ENCODE measurements around the gene TNFRSF25. TPM values are rescaled to one million over a fixed set of nuclear protein-coding genes. Genes with fewer than 3 reads are reported as not detected.

TNFRSF25 gene, protein sequence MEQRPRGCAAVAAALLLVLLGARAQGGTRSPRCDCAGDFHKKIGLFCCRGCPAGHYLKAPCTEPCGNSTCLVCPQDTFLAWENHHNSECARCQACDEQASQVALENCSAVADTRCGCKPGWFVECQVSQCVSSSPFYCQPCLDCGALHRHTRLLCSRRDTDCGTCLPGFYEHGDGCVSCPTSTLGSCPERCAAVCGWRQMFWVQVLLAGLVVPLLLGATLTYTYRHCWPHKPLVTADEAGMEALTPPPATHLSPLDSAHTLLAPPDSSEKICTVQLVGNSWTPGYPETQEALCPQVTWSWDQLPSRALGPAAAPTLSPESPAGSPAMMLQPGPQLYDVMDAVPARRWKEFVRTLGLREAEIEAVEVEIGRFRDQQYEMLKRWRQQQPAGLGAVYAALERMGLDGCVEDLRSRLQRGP
- total RNA-seq, result 10 to 100 TPM in 1 of 2 donors, 1 to 10 TPM in 1; 9.5 to 16.6 TPM
- polyA plus RNA-seq (ENCODE audit: insufficient read length in 2 of 2), result 10 to 100 TPM; 26.1 to 37.5 TPM
- long read RNA-seq, donor 1, transcript TNFRSF25-211 (4 exons, 1,591 nt), result major isoform, 6 of 23 reads
- long read RNA-seq, donor 1, partial matches to known transcripts, result 10 of 23 reads
- long read RNA-seq, donor 1, other reads (novel, unspliced or antisense), result 0 of 23 reads
- long read RNA-seq, donor 2, partial matches to known transcripts, result 0 of 2 reads
- long read RNA-seq, donor 2, other reads (novel, unspliced or antisense), result 0 of 2 reads
- long read RNA-seq, donor 3, partial matches to known transcripts, result 0 of 1 reads
- long read RNA-seq, donor 3, other reads (novel, unspliced or antisense), result 0 of 1 reads
- long read RNA-seq, donor 4, partial matches to known transcripts, result 0 of 8 reads
- long read RNA-seq, donor 4, other reads (novel, unspliced or antisense), result 0 of 8 reads

DNA sequence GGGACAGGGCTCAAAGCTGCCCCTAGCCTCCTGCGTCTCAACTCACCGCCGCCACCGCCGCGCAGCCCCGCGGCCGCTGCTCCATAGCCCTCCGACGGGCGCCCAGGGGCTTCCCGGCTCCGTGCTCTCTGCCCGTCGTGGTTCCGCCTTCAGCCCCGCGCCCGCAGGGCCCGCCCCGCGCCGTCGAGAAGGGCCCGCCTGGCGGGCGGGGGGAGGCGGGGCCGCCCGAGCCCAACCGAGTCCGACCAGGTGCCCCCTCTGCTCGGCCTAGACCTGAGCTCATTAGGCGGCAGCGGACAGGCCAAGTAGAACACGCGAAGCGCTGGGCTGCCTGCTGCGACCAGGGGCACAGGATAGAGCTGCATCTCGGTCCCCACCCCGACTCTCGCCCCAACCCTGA lies at the start of gene TNFRSF25:
TSS of gene TNFRSF25 (minus strand) at position 151 of the 400 bp plus-strand sequence. CDS start at position 85, 66 bp downstream.
- 26% methylated on average over 42 of the region's 43 CpGs for WGBS (ENCODE audit: insufficient coverage)
- no peak for DNase-seq (ENCODE audit: low read depth in 4 of 6, low spot score in 6 of 6)
- Histone ChIP-seq H3K27ac (ENCODE audit: low read depth, low read length) (no peak within 1 kb of the TSS), H3K36me3 (ENCODE audit: control insufficient read depth, insufficient read depth, low read length) (peaks cover 94% of the 10 kb centered on the region), H3K4me3 (ENCODE audit: low read depth, low read length) (no peak within 1 kb of the TSS), H3K27me3 (ENCODE audit: control insufficient read depth, insufficient read depth, low read length) (peaks cover 14% of the 10 kb centered on the region), H3K9me3 (ENCODE audit: control insufficient read depth, insufficient read depth, low read length) (no peaks in the 10 kb centered on the region), H3K4me1 (ENCODE audit: control insufficient read depth, insufficient read depth, low read length) (peaks cover 8% of the 10 kb centered on the region)

DNA sequence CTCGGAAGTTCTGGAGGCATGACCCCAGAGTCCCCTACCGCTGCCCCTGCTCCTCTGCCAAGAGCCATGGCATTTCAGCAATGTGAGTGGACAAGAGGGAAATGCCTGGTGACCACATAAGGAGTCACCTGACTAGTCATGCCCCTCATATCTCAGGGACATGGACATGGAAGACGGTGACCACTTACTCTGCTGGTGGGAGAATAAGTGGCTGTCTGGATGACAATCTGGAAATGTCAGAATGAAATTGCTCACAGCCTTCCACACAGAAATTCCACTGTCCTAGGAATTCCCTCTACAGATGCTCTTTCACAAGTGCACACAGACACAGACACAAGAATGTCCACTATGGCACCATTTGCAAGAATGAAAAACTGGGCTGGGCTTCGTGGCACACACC lies 49.8 kb upstream of the TNFRSF25 start:
- Histone ChIP-seq H3K36me3 (ENCODE audit: control insufficient read depth, insufficient read depth, low read length) (no peaks in the 10 kb centered on the region), H3K4me1 (ENCODE audit: control insufficient read depth, insufficient read depth, low read length) (peaks cover 65% of the 10 kb centered on the region), H3K27me3 (ENCODE audit: control insufficient read depth, insufficient read depth, low read length) (no peaks in the 10 kb centered on the region), H3K4me3 (ENCODE audit: low read depth, low read length) (no peak overlapping the region), H3K27ac (ENCODE audit: low read depth, low read length) (no peak overlapping the region), H3K9me3 (ENCODE audit: control insufficient read depth, insufficient read depth, low read length) (no peaks in the 10 kb centered on the region)
- WGBS (ENCODE audit: insufficient coverage), result 94% methylated on average over 2 of the region's 4 CpGs
- no peak for DNase-seq (ENCODE audit: low read depth in 4 of 6, low spot score in 6 of 6)

DNA sequence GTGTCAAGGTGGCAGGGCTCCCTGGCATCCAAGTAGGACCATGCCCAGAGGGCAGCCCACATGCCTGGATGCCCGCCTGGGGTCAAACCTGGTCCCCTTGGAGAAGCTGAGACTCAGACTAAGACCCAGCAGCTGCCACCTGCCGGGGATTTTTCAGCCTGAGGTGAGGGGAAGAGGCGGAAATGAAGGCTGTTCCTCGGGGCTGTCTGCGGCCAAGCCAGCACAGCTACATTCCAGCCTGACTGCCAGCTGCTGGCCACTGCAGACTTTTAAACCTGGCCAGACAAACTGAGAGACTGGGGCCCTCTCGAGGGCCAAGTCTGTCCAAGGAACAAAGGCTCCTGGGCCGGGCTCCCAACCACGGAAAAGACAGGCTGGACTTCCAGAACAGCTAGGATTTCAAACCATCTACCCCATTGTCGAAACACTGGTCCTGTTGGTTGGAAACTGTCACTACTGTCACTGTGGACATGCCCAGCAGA lies 47.4 kb upstream of the TNFRSF25 start:
- H3K9me3 ChIP-seq (ENCODE audit: control insufficient read depth, insufficient read depth, low read length), result no peaks in the 10 kb centered on the region
- no peak overlapping the region for H3K4me3 ChIP-seq (ENCODE audit: low read depth, low read length)
- no peak overlapping the region for H3K27ac ChIP-seq (ENCODE audit: low read depth, low read length)
- no peaks in the 10 kb centered on the region for H3K27me3 ChIP-seq (ENCODE audit: control insufficient read depth, insufficient read depth, low read length)
- H3K4me1 ChIP-seq (ENCODE audit: control insufficient read depth, insufficient read depth, low read length), result peaks cover 64% of the 10 kb centered on the region
- peak in 1 of 6 donors; percentile 67 for DNase-seq (ENCODE audit: low read depth in 4 of 6, low spot score in 6 of 6)
- 45% methylated on average over 9 of the region's 9 CpGs for WGBS (ENCODE audit: insufficient coverage)
- peaks cover 9% of the 10 kb centered on the region for H3K36me3 ChIP-seq (ENCODE audit: control insufficient read depth, insufficient read depth, low read length)

DNA sequence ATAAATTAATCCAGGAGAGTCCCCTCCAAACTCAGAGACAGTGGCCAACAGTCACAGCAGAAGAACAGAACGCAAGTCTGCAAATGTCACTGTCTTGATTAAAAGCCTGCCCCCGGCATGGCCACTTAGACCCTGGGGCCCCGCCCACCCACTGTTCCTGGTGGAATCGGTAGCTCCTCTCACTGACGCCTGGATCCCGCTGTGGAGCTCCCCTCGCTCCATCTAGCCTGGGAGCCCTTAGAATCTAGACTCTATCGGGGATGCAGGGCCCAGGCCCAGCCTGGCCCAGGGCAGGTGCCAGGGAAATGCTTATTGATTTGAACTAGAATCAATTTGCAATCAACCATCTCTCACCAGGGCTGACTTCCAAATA lies 46.9 kb upstream of the TNFRSF25 start:
- Histone ChIP-seq H3K27me3 (ENCODE audit: control insufficient read depth, insufficient read depth, low read length) (no peaks in the 10 kb centered on the region), H3K9me3 (ENCODE audit: control insufficient read depth, insufficient read depth, low read length) (no peaks in the 10 kb centered on the region), H3K27ac (ENCODE audit: low read depth, low read length) (no peak overlapping the region), H3K4me1 (ENCODE audit: control insufficient read depth, insufficient read depth, low read length) (peaks cover 66% of the 10 kb centered on the region), H3K4me3 (ENCODE audit: low read depth, low read length) (no peak overlapping the region), H3K36me3 (ENCODE audit: control insufficient read depth, insufficient read depth, low read length) (peaks cover 13% of the 10 kb centered on the region)
- WGBS (ENCODE audit: insufficient coverage), result 63% methylated on average over 7 of the region's 8 CpGs
- DNase-seq (ENCODE audit: low read depth in 4 of 6, low spot score in 6 of 6), result no peak

DNA sequence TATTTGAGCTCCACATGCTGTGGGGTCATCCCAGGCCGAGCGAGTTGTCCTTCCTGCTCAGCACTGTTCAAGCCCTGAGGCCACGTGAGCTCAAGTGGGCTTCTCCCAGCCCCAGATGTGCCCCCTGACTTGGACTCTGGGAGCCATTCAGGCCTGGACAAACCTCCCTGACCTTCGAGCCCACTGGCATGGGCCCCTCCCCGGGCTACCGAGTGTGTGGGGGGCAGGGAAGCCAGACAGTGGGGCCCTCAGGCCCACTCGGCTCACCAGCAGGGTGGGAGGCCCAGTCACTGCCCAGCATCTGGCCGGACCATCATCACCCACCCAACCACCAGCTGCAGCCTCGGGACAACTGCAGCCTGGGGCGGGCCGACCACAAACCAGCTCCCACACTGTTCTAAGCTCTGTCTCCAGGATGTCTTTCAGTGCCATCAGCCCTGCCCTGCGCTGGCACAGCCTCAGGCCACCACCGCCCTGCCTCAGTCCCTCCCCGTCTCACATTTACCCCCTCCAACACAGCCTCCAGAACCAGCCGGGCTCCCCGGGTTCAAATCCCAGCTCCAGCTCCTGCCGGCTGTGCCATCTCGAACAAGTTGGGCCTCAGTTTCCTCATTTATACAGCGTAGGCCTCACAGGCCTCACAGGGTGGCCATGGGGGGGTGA lies 46.4 kb upstream of the TNFRSF25 start:
- no peaks in the 10 kb centered on the region for H3K27me3 ChIP-seq (ENCODE audit: control insufficient read depth, insufficient read depth, low read length)
- H3K36me3 ChIP-seq (ENCODE audit: control insufficient read depth, insufficient read depth, low read length), result peaks cover 13% of the 10 kb centered on the region
- WGBS (ENCODE audit: insufficient coverage), result 69% methylated on average over 11 of the region's 19 CpGs
- H3K4me1 ChIP-seq (ENCODE audit: control insufficient read depth, insufficient read depth, low read length), result peaks cover 68% of the 10 kb centered on the region
- no peak overlapping the region for H3K27ac ChIP-seq (ENCODE audit: low read depth, low read length)
- no peak for DNase-seq (ENCODE audit: low read depth in 4 of 6, low spot score in 6 of 6)
- no peak overlapping the region for H3K4me3 ChIP-seq (ENCODE audit: low read depth, low read length)
- no peaks in the 10 kb centered on the region for H3K9me3 ChIP-seq (ENCODE audit: control insufficient read depth, insufficient read depth, low read length)

DNA sequence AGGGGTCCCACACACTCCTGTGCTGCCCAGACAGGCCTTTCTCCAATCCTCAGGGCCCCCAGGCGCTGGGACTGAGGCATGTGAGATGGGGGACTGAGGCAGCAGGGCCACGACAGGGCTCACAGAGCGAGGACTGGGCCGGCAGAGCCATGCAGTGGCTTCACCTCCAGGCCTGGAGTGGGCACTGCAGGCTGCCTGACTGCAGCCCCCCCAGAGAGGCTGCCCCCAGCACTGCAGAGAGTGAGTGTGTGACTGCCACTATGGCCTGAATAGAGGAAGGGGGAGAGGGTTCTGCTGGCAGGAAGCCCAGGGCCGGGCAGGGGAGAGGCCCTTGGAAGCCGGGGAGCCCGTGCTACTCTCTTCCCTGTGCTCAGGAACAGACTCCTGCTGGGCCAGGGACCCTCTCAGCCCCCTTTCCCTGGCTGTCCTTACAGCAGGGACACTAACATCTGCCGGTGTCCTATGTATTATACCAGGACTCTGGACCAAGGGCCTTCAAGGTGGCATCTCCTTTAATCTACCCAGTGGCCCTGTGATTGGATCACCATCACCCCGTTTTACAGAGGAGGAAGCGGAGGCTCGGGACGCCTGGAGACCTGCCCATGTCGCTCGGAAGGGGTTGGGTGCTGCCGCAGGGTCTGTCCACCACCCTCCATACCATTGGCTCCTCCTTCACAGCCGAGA lies 45.7 kb upstream of the TNFRSF25 start:
- Histone ChIP-seq H3K4me3 (ENCODE audit: low read depth, low read length) (no peak overlapping the region), H3K27ac (ENCODE audit: low read depth, low read length) (peak overlapping the region; percentile 15), H3K4me1 (ENCODE audit: control insufficient read depth, insufficient read depth, low read length) (peaks cover 74% of the 10 kb centered on the region), H3K9me3 (ENCODE audit: control insufficient read depth, insufficient read depth, low read length) (no peaks in the 10 kb centered on the region), H3K27me3 (ENCODE audit: control insufficient read depth, insufficient read depth, low read length) (no peaks in the 10 kb centered on the region), H3K36me3 (ENCODE audit: control insufficient read depth, insufficient read depth, low read length) (peaks cover 14% of the 10 kb centered on the region)
- 62% methylated on average over 13 of the region's 16 CpGs for WGBS (ENCODE audit: insufficient coverage)
- DNase-seq (ENCODE audit: low read depth in 4 of 6, low spot score in 6 of 6), result peak in 1 of 6 donors; percentile 58

DNA sequence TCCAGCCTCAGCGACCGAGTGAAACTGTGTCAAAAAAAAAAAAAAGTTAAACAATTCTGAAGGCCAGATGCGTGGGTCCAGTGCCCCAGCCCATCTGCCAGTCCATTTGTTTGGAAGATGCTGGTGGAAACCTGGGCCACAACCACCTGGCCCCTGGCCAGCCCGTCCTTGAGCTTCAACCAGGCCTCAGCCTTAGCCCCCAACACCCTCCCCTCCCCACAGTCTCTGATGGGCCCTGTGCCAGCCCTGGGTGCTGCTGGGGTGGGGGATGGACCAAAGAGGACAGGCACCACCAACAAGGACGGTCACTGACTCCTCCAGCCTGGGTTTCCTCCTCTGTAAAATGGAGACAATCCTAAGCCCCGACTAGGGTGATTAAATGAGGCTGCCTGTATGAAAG lies 45.1 kb upstream of the TNFRSF25 start:
- Histone ChIP-seq H3K27ac (ENCODE audit: low read depth, low read length) (peak overlapping the region; percentile 15), H3K9me3 (ENCODE audit: control insufficient read depth, insufficient read depth, low read length) (no peaks in the 10 kb centered on the region), H3K4me1 (ENCODE audit: control insufficient read depth, insufficient read depth, low read length) (peaks cover 80% of the 10 kb centered on the region), H3K27me3 (ENCODE audit: control insufficient read depth, insufficient read depth, low read length) (no peaks in the 10 kb centered on the region), H3K4me3 (ENCODE audit: low read depth, low read length) (no peak overlapping the region), H3K36me3 (ENCODE audit: control insufficient read depth, insufficient read depth, low read length) (peaks cover 16% of the 10 kb centered on the region)
- WGBS (ENCODE audit: insufficient coverage), result 44% methylated on average over 4 of the region's 6 CpGs
- DNase-seq (ENCODE audit: low read depth in 4 of 6, low spot score in 6 of 6), result peak in 1 of 6 donors; percentile 47

DNA sequence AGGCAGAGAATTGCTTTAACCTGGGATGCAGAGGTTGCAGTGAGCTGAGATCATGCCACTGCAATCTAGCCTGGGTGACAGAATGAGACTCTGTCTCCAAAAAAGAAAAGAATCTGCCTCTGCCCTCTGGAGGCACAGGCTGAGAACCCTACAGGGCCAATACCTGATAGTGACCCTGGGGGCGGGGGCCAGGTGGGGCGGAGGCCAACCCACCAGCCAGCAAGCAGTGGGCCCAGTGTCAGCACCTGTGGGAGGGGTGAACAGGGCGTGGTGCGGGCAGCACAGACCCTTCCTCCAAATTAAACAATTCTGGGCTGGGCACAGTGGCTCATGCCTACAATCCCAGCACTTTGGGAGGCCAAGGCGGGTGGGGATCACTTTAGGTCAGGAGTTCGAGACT lies 44.5 kb upstream of the TNFRSF25 start:
- H3K4me1 ChIP-seq (ENCODE audit: control insufficient read depth, insufficient read depth, low read length), result peaks cover 86% of the 10 kb centered on the region
- 100% methylated on average over 2 of the region's 6 CpGs for WGBS (ENCODE audit: insufficient coverage)
- DNase-seq (ENCODE audit: low read depth in 4 of 6, low spot score in 6 of 6), result no peak

DNA sequence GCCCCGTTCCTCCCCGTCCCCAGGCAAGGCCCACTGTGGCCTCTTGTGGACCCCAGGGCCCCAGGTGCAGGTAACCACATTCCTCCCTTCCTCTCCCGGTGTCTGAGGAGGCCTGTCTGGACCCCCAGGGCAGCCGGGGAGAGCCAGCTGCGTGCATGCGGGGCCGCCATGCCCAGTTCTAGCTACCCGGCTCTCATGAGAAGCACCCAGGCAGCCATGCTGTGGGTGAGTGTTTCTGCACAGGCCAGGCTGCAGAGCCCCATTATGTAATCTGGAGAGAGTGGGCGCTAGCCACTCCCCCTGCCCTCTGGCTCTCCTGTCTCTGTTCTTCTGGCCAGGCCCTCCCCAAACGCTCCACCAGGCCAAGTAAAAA lies 43.9 kb upstream of the TNFRSF25 start:
- Histone ChIP-seq H3K27ac (ENCODE audit: low read depth, low read length) (no peak overlapping the region), H3K36me3 (ENCODE audit: control insufficient read depth, insufficient read depth, low read length) (peaks cover 23% of the 10 kb centered on the region), H3K9me3 (ENCODE audit: control insufficient read depth, insufficient read depth, low read length) (no peaks in the 10 kb centered on the region), H3K4me3 (ENCODE audit: low read depth, low read length) (no peak overlapping the region), H3K27me3 (ENCODE audit: control insufficient read depth, insufficient read depth, low read length) (no peaks in the 10 kb centered on the region), H3K4me1 (ENCODE audit: control insufficient read depth, insufficient read depth, low read length) (peaks cover 92% of the 10 kb centered on the region)
- no peak for DNase-seq (ENCODE audit: low read depth in 4 of 6, low spot score in 6 of 6)
- 70% methylated on average over 5 of the region's 10 CpGs for WGBS (ENCODE audit: insufficient coverage)

More for the DNA sequence above, 44.5 kb upstream of the TNFRSF25 start:
- no peaks in the 10 kb centered on the region for H3K9me3 ChIP-seq (ENCODE audit: control insufficient read depth, insufficient read depth, low read length)
- no peaks in the 10 kb centered on the region for H3K27me3 ChIP-seq (ENCODE audit: control insufficient read depth, insufficient read depth, low read length)
- no peak overlapping the region for H3K4me3 ChIP-seq (ENCODE audit: low read depth, low read length)
- H3K27ac ChIP-seq (ENCODE audit: low read depth, low read length), result no peak overlapping the region
- peaks cover 20% of the 10 kb centered on the region for H3K36me3 ChIP-seq (ENCODE audit: control insufficient read depth, insufficient read depth, low read length)
